ENCODE measurements around the gene IKZF5. TPM values are rescaled to one million over a fixed set of nuclear protein-coding genes. Genes with fewer than 3 reads are reported as not detected.

IKZF5 gene
- total RNA-seq, 1 donor from 2014 or later = 18.5 TPM

- DNase-seq (ENCODE audit: low spot score) = no peak
Measured at GRCh38 chr10:122981066-122981464, 27.5 kb downstream of the IKZF5 start.

GRCh38 chr10:122980209-122981065, 28.2 kb downstream of the IKZF5 start, which contains the start of gene PSTK:
TSS of gene PSTK (plus strand) at chr10:122980401. CDS start at chr10:122980480, 79 bp downstream.
- peak; percentile 90 for DNase-seq (ENCODE audit: low spot score)

GRCh38 chr10:122974543-122975064, 34.0 kb downstream of the IKZF5 start:
- DNase-seq (ENCODE audit: low spot score) = no peak

- DNase-seq (ENCODE audit: low spot score) = no peak
Measured at GRCh38 chr10:122974023-122974422, 34.6 kb downstream of the IKZF5 start.

GRCh38 chr10:122968698-122969097, 39.9 kb downstream of the IKZF5 start:
- DNase-seq (ENCODE audit: low spot score) = no peak

GRCh38 chr10:122966879-122967278, 41.7 kb downstream of the IKZF5 start:
- DNase-seq (ENCODE audit: low spot score) = no peak

- DNase-seq (ENCODE audit: low spot score) = no peak
Measured at GRCh38 chr10:122962405-122962804, 46.2 kb downstream of the IKZF5 start.

- DNase-seq (ENCODE audit: low spot score) = no peak
Measured at GRCh38 chr10:122957474-122957873, 51.1 kb downstream of the IKZF5 start.

- DNase-seq (ENCODE audit: low spot score) = no peak
Measured at GRCh38 chr10:122955892-122956291, 52.7 kb downstream of the IKZF5 start.

- DNase-seq (ENCODE audit: low spot score) = no peak
Measured at GRCh38 chr10:122954731-122955050, 53.9 kb downstream of the IKZF5 start.

GRCh38 chr10:122953902-122954730, 54.5 kb downstream of the IKZF5 start, which contains the start of gene C10orf88:
TSS of gene C10orf88 (minus strand) at chr10:122954227. CDS start at chr10:122954178, 49 bp downstream.
- peak; percentile 97 for DNase-seq (ENCODE audit: low spot score)

- DNase-seq (ENCODE audit: low spot score) = no peak
Measured at GRCh38 chr10:122949296-122949695, 59.3 kb downstream of the IKZF5 start.

Other genes starting within 250 kb of the IKZF5 start
- 0.94 TPM for gene CUZD1, start 162.9 kb downstream of the IKZF5 start, total RNA-seq
- gene FAM24B, start 129.2 kb downstream of the IKZF5 start, total RNA-seq = 6.4 TPM
- not detected for gene FAM24A, start 98.2 kb downstream of the IKZF5 start, total RNA-seq
- gene C10orf88, start 54.6 kb downstream of the IKZF5 start, total RNA-seq = 10.7 TPM
- 5.1 TPM for gene PSTK, start 28.4 kb downstream of the IKZF5 start, total RNA-seq
- 34.9 TPM for gene ACADSB, start 211 bp upstream of the IKZF5 start, total RNA-seq
- not detected for gene HMX3, start 127.2 kb upstream of the IKZF5 start, total RNA-seq
- gene HMX2, start 139.3 kb upstream of the IKZF5 start, total RNA-seq = not detected
- gene BUB3, start 145.6 kb upstream of the IKZF5 start, total RNA-seq = 72.5 TPM

Measured in ureter (tissue), 1 donor.